Body of pancreas (tissue), 4 donors: ENCODE measurements around the gene MAP9. TPM values are rescaled to one million over a fixed set of nuclear protein-coding genes. Genes with fewer than 3 reads are reported as not detected.

Source experiments
- ATAC-seq: fragments of 150-250 bp; one replicate; pipeline ENCODE4 v1.9.1; 2016
- DNase-seq, 4 donors: peaks; one replicate each; pipeline ENCODE4 v3.0.0-alpha.2; 2019
- H3K27ac ChIP-seq, 4 donors: fragments of 200-600 bp; sonication (generic); 1 replicate in 3 of 4; 2 replicates in 1 of 4; pipeline versions ENCODE4 v1.5.1 to v1.6.1; 2016 to 2019; ENCODE audit warnings: mild to moderate bottlenecking in 1 of 4, mixed read lengths in 1 of 4, moderate library complexity in 1 of 4
- H3K27me3 ChIP-seq, 2 donors: fragments of 200-600 bp; sonication (generic); one replicate each; pipeline ENCODE4 v1.6.0; 2016; ENCODE audit warnings: mild to moderate bottlenecking in 1 of 2
- H3K36me3 ChIP-seq, 2 donors: fragments of 200-600 bp; sonication (generic); replicated peaks in 1 of 2; 2 replicates each; pipeline ENCODE4 v1.5.1; 2016; ENCODE audit warnings: low read depth in 2 of 2; ENCODE audit not compliant: insufficient read depth in 1 of 2
- H3K4me1 ChIP-seq: fragments of 200-600 bp; sonication (generic); one replicate; pipeline ENCODE4 v1.6.0; 2016
- H3K4me3 ChIP-seq, 2 donors: fragments of 200-600 bp; sonication (generic); 1 replicate in 1 of 2; 2 replicates in 1 of 2; pipeline ENCODE4 v1.5.1; 2016 to 2019
- H3K9me3 ChIP-seq, 3 donors: fragments of 200-600 bp; sonication (generic); 1 replicate in 2 of 3; 2 replicates in 1 of 3; pipeline ENCODE4 v1.5.1; 2016
- POLR2A ChIP-seq, 3 donors: fragments of 450-650 bp; IDR thresholded peaks; one replicate each; pipeline ENCODE4 v1.6.1; 2016; ENCODE audit warnings: antibody characterized with exemption in 3 of 3, mild to moderate bottlenecking in 2 of 3
- WGBS, 2 donors: methylation state at CpG; one replicate each; pipeline ENCODE4 v1.1.5; 2017; 5-methylcytosine and 5-hydroxymethylcytosine counted together
- intact Hi-C: fragments of 100-400 bp; cut with DNase I; formaldehyde crosslinking; loops from one replicate; pipeline ENCODE4 v1.15.1; 2023
- total RNA-seq, 2 donors: library from RNA; depleted of rRNA; stranded (reverse); fragments of >200 nt; gene quantifications; one replicate each; pipeline ENCODE4 v1.1.0, GENCODE V29; 2016
- TF ChIP-seq, protein P1 (sequence below), 7 experiments: fragments of 450-650 bp in 4 of 7; fragments of 200-600 bp in 3 of 7; sonication (generic) in 3 of 7; IDR thresholded peaks; one replicate each; pipeline ENCODE4 v1.5.1; 2016 to 2019; ENCODE audit warnings: antibody characterized with exemption in 7 of 7

Gene MAP9
- total RNA-seq, 2 donors from 2014 or later: 5.2 to 7.9 TPM

- 31 to 33% methylated on average over 4 of the region's 4 CpGs for WGBS, 2 donors
- DNase-seq: no peak
- intact Hi-C loops: no loop called here
Observed at GRCh38 chr4:155371432-155372043, 5.2 kb downstream of the MAP9 start.

DNA sequence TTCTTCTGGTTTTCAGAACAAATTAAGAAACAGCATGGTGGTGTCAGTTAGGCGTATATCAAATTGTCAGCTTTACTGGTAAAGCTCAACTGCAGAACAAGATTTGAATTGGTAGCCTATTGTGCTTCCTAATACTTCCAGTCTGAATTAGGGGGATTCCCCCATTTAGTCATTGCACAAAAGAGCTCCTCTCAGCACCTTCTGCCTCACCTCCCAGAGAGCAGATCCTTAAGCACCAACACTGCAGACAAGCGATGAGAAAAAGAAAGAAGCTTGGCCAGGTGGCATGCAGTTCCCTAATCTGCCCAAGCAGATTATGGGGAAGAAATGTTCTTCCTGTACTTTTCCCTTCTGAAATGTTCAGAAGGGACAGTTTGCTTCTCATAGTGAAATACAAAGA lies 9.2 kb downstream of the MAP9 start:
- no peak for ATAC-seq
- 57 to 73% methylated on average over 2 of the region's 2 CpGs for WGBS, 2 donors
- H3K36me3 ChIP-seq: peaks cover 3 to 5% of the 10 kb centered on the region in 2 donors
- peak in 1 of 4 donors; percentile 21 for DNase-seq
- no peak overlapping the region for H3K4me3 ChIP-seq
- H3K27me3 ChIP-seq: no peaks in the 10 kb centered on the region
- no peaks in the 10 kb centered on the region for H3K9me3 ChIP-seq
- H3K4me1 ChIP-seq: no peaks in the 10 kb centered on the region
- intact Hi-C loops: no loop called here
- TF ChIP-seq, protein P1, sequence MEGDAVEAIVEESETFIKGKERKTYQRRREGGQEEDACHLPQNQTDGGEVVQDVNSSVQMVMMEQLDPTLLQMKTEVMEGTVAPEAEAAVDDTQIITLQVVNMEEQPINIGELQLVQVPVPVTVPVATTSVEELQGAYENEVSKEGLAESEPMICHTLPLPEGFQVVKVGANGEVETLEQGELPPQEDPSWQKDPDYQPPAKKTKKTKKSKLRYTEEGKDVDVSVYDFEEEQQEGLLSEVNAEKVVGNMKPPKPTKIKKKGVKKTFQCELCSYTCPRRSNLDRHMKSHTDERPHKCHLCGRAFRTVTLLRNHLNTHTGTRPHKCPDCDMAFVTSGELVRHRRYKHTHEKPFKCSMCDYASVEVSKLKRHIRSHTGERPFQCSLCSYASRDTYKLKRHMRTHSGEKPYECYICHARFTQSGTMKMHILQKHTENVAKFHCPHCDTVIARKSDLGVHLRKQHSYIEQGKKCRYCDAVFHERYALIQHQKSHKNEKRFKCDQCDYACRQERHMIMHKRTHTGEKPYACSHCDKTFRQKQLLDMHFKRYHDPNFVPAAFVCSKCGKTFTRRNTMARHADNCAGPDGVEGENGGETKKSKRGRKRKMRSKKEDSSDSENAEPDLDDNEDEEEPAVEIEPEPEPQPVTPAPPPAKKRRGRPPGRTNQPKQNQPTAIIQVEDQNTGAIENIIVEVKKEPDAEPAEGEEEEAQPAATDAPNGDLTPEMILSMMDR (IDR thresholded peaks at IDR 0.05): no peak
- no peak for TF ChIP-seq POLR2A (IDR thresholded peaks at IDR 0.05)
- H3K27ac ChIP-seq: no peak overlapping the region

More at GRCh38 chr4:155371432-155372043, 5.2 kb downstream of the MAP9 start:
- peaks cover 5% of the 10 kb centered on the region for H3K4me1 ChIP-seq
- no peak for ATAC-seq
- H3K27ac ChIP-seq: no peak overlapping the region
- TF ChIP-seq POLR2A (IDR thresholded peaks at IDR 0.05): no peak
- TF ChIP-seq, protein P1 (IDR thresholded peaks at IDR 0.05): peak; percentile 16 to 53 (median 42)
- H3K4me3 ChIP-seq: no peak overlapping the region
- peaks cover 3 to 8% of the 10 kb centered on the region in 2 donors for H3K36me3 ChIP-seq
- H3K27me3 ChIP-seq: no peaks in the 10 kb centered on the region
- no peaks in the 10 kb centered on the region for H3K9me3 ChIP-seq

DNA sequence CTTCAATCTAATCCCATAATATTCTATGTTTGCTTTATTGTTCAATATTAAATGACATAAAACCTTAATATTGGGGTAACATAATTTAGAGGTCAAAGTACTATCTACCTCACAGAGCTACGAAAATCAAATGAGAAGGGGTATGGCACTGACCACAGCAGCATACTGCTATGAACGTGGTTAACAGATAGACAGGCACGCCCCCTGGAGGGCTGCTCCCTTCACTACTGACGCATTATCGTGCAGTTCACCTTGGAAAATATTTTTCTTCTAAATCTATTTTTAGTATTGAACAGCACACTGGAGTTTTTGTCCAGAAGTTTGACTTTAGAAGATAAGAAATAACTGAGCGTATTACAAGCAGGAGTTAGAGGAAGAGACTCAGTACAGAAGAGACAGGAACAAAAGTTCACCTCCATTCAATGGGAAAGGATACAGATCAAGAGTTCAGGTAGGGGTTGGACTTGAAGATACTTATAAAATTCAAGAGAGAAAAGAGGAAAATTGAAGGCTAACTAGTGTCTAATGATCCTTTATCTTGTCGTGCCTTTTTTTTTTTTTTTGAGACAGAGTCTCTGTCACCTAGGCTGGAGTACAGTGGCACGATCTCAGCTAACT lies 22.7 kb downstream of the MAP9 start:
- ATAC-seq (peak; percentile 76), DNase-seq (peak; percentile 65 to 83 (median 72))
- no peaks in the 10 kb centered on the region for H3K27me3 ChIP-seq
- TF ChIP-seq POLR2A (IDR thresholded peaks at IDR 0.05): no peak
- TF ChIP-seq, protein P1 (IDR thresholded peaks at IDR 0.05): peak; percentile 56 to 72 (median 62)
- H3K27ac ChIP-seq: no peak overlapping the region
- peaks cover 0 to 4% of the 10 kb centered on the region in 2 donors for H3K36me3 ChIP-seq
- H3K4me3 ChIP-seq: no peak overlapping the region
- no peaks in the 10 kb centered on the region for H3K9me3 ChIP-seq
- no peaks in the 10 kb centered on the region for H3K4me1 ChIP-seq
- intact Hi-C loops: no loop called here
- 26 to 28% methylated on average over 8 of the region's 8 CpGs for WGBS, 2 donors

GRCh38 chr4:155342142-155342541 lies 34.6 kb downstream of the MAP9 start:
- no peaks in the 10 kb centered on the region for H3K36me3 ChIP-seq
- no peaks in the 10 kb centered on the region for H3K4me1 ChIP-seq
- H3K4me3 ChIP-seq: no peak overlapping the region
- peaks cover 0 to 16% (median 0%) of the 10 kb centered on the region in 3 donors for H3K9me3 ChIP-seq
- no peak for ATAC-seq
- 87 to 92% methylated on average over 1 of the region's 1 CpG for WGBS, 2 donors
- DNase-seq: no peak
- intact Hi-C loops: no loop called here
- TF ChIP-seq, protein P1 (IDR thresholded peaks at IDR 0.05): no peak
- no peak for TF ChIP-seq POLR2A (IDR thresholded peaks at IDR 0.05)
- H3K27me3 ChIP-seq: no peaks in the 10 kb centered on the region
- no peak overlapping the region for H3K27ac ChIP-seq
